ENCODE data around the gene RAB40C. TPM values are rescaled to one million over a fixed set of nuclear protein-coding genes. Genes with fewer than 3 reads are reported as not detected.

Gene RAB40C
- 17.3 TPM for total RNA-seq
- long read RNA-seq, transcript RAB40C-201 (6 exons, 2,699 nt), result major isoform, 5 of 16 reads
- long read RNA-seq, partial matches to known transcripts, result 4 of 16 reads
- long read RNA-seq, other reads (novel, unspliced or antisense), result 2 of 16 reads

- DNase-seq (ENCODE audit: low spot score), result peak; percentile 99
These were observed at the start of gene RAB40C for GRCh38 chr16:589658-590187. TSS of gene RAB40C (plus strand) at chr16:590066. CDS start at chr16:590292, 226 bp downstream.

- DNase-seq (ENCODE audit: low spot score), result no peak
These were observed 49.1 kb upstream of the RAB40C start for GRCh38 chr16:540645-541340.

GRCh38 chr16:543301-544164, 46.3 kb upstream of the RAB40C start:
- no peak for DNase-seq (ENCODE audit: low spot score)

GRCh38 chr16:544517-544916, 45.3 kb upstream of the RAB40C start:
- no peak for DNase-seq (ENCODE audit: low spot score)

GRCh38 chr16:546909-547770, 42.7 kb upstream of the RAB40C start:
- DNase-seq (ENCODE audit: low spot score), result no peak

- DNase-seq (ENCODE audit: low spot score), result no peak
These were observed 41.3 kb upstream of the RAB40C start for GRCh38 chr16:548586-548985.

GRCh38 chr16:549544-550263, 40.2 kb upstream of the RAB40C start:
- no peak for DNase-seq (ENCODE audit: low spot score)

GRCh38 chr16:551210-551609, 38.7 kb upstream of the RAB40C start:
- DNase-seq (ENCODE audit: low spot score), result no peak

- DNase-seq (ENCODE audit: low spot score), result no peak
These were observed 37.7 kb upstream of the RAB40C start for GRCh38 chr16:552171-552570.

GRCh38 chr16:553601-554296, 36.1 kb upstream of the RAB40C start:
- DNase-seq (ENCODE audit: low spot score), result no peak

- DNase-seq (ENCODE audit: low spot score), result no peak
These were observed 35.6 kb upstream of the RAB40C start for GRCh38 chr16:554297-554621.

GRCh38 chr16:554640-555365, 35.1 kb upstream of the RAB40C start:
- DNase-seq (ENCODE audit: low spot score), result no peak

- DNase-seq (ENCODE audit: low spot score), result no peak
These were observed 34.1 kb upstream of the RAB40C start for GRCh38 chr16:555528-556473.

GRCh38 chr16:556474-557173, 33.2 kb upstream of the RAB40C start:
- DNase-seq (ENCODE audit: low spot score), result no peak

- DNase-seq (ENCODE audit: low spot score), result no peak
These were observed 32.2 kb upstream of the RAB40C start for GRCh38 chr16:557463-558297.

- no peak for DNase-seq (ENCODE audit: low spot score)
These were observed 31.4 kb upstream of the RAB40C start for GRCh38 chr16:558298-559020.

Measured in mesenteric fat pad (tissue), 1 donor.